Ovary (tissue), 9 donors: ENCODE results near the gene FBXL4. TPM values are rescaled to one million over a fixed set of nuclear protein-coding genes. Genes with fewer than 3 reads are reported as not detected.

Experiments used
- DNase-seq, 5 donors: peaks; one replicate each; pipeline ENCODE4 v3.0.0-alpha.2; 2019 to 2020
- H3K27ac ChIP-seq, 2 donors: fragments of 200-600 bp; one replicate each; pipeline versions ENCODE4 v1.5.1 to v1.8.0; 2019 to 2022
- H3K27me3 ChIP-seq: fragments of 200-600 bp; one replicate; pipeline ENCODE4 v1.8.0; 2022
- H3K36me3 ChIP-seq: fragments of 200-600 bp; sonication (generic); one replicate; pipeline ENCODE4 v1.5.1; 2019
- H3K4me1 ChIP-seq: one replicate; pipeline ENCODE4 v1.8.1; 2013; ENCODE audit warnings: mild to moderate bottlenecking, moderate library complexity; ENCODE audit not compliant: insufficient read depth
- H3K4me3 ChIP-seq: fragments of 200-600 bp; sonication (generic); one replicate; pipeline ENCODE4 v1.5.1; 2017
- H3K9me3 ChIP-seq, 2 donors: fragments of 200-600 bp in 1 of 2; sonication (generic) in 1 of 2; one replicate each; pipeline versions ENCODE4 v1.5.1 to v1.8.1; 2013 to 2019; ENCODE audit warnings: mild to moderate bottlenecking in 1 of 2, moderate library complexity in 1 of 2
- EP300 ChIP-seq: sonication (generic); formaldehyde crosslinking; IDR thresholded peaks from one replicate; pipeline ENCODE4 v1.6.1; 2017; ENCODE audit warnings: antibody characterized with exemption
- POLR2A ChIP-seq: fragments of 450-650 bp; IDR thresholded peaks from one replicate; pipeline ENCODE4 v1.6.1; 2017; ENCODE audit warnings: antibody characterized with exemption, mild to moderate bottlenecking, moderate library complexity
- WGBS, 3 donors: extraction: QIAGEN DNeasy Blood & Tissue Kit in 1 of 3; methylation state at CpG; one replicate each; pipeline versions ENCODE4 v1.1.5 to v1.1.7; 2013 to 2017; 5-methylcytosine and 5-hydroxymethylcytosine counted together
- intact Hi-C, 4 donors: fragments of 100-400 bp; cut with DNase I; formaldehyde crosslinking; loops; one replicate each; pipeline versions ENCODE4 v1.11.0 to v1.15.1; 2022 to 2023
- polyA plus RNA-seq, 2 donors: library from polyadenylated mRNA; stranded (reverse); fragments of 200-250 nt in 1 of 2; fragments of 350-450 nt in 1 of 2; fragmentation: Illumina TruSeq in 1 of 2; extraction: RNeasy Lipid Tissue Mini Kit (QIAGEN cat#74804) in 1 of 2; gene quantifications; one replicate each; pipeline ENCODE4 v1.2.3, GENCODE V29; 2013 to 2014
- total RNA-seq, 7 donors: library from RNA; depleted of rRNA in 2 of 7; stranded (reverse); fragments of >200 nt in 2 of 7; fragmentation: NEBNext Ultra II Directional in 3 of 7; extraction: Animal tissue kit (Norgen Biotek cat#: 25700) in 3 of 7; gene quantifications; one replicate each; pipeline versions ENCODE4 v1.1.0 to v1.2.4, GENCODE V29; 2016 to 2023
- TF ChIP-seq, protein P1 (sequence below), 3 donors: fragments of 450-650 bp in 2 of 3; fragments of 200-600 bp in 1 of 3; IDR thresholded peaks; one replicate each; pipeline versions ENCODE4 v1.5.1 to v1.8.0; 2016 to 2022; ENCODE audit warnings: antibody characterized with exemption in 3 of 3, mild to moderate bottlenecking in 1 of 3
- donor health status: DM: no; HTN: no; CAD: no; lungs with moderate emphysema.
- donor health status: DM: no; HTN: no; CAD: no.
- donor health status: Bipolar disorder and iron deficiency.
- donor health status: DM: yes; HTN: yes; CAD: no.
- donor health status: DM: no; HTN: no; CAD: no.
- donor health status: DM: yes; HTN: yes; CAD: no.

The FBXL4 gene
- total and polyA plus RNA-seq, 9 donors, result 7.3 to 29.0 (median 20.2) TPM

DNA sequence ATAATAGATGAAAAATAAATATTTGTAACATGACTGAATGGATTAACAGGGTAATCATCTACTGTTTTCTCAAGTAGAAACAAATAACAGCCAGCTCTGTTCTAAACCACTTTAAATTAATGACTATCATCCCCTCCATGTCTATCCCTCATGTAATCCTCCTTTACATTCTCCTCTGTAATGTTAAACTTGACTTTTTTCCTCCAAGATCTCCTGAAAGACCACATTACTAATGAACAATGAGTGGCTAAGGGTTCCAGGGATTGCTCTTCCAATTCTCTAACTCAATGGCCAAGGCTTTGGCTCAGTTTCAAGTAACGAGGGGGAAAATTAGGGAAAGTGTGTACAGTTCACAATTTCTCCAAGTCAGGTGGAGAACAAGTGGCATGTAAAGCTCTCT is 37.6 kb upstream of the FBXL4 start:
- 50 to 68% (median 56%) methylated on average over 1 of the region's 1 CpG for WGBS, 3 donors
- TF ChIP-seq, protein P1, sequence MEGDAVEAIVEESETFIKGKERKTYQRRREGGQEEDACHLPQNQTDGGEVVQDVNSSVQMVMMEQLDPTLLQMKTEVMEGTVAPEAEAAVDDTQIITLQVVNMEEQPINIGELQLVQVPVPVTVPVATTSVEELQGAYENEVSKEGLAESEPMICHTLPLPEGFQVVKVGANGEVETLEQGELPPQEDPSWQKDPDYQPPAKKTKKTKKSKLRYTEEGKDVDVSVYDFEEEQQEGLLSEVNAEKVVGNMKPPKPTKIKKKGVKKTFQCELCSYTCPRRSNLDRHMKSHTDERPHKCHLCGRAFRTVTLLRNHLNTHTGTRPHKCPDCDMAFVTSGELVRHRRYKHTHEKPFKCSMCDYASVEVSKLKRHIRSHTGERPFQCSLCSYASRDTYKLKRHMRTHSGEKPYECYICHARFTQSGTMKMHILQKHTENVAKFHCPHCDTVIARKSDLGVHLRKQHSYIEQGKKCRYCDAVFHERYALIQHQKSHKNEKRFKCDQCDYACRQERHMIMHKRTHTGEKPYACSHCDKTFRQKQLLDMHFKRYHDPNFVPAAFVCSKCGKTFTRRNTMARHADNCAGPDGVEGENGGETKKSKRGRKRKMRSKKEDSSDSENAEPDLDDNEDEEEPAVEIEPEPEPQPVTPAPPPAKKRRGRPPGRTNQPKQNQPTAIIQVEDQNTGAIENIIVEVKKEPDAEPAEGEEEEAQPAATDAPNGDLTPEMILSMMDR (IDR thresholded peaks at IDR 0.05), result no peak
- no peak for TF ChIP-seq POLR2A
- TF ChIP-seq EP300, result no peak
- H3K4me3 ChIP-seq, result no peak overlapping the region
- no peak for DNase-seq
- H3K27ac ChIP-seq, result no peak overlapping the region
- no peaks in the 10 kb centered on the region for H3K27me3 ChIP-seq
- no peaks in the 10 kb centered on the region for H3K9me3 ChIP-seq
- H3K4me1 ChIP-seq, result no peaks in the 10 kb centered on the region
- H3K36me3 ChIP-seq, result no peaks in the 10 kb centered on the region
- intact Hi-C loops, result no loop called here

DNA sequence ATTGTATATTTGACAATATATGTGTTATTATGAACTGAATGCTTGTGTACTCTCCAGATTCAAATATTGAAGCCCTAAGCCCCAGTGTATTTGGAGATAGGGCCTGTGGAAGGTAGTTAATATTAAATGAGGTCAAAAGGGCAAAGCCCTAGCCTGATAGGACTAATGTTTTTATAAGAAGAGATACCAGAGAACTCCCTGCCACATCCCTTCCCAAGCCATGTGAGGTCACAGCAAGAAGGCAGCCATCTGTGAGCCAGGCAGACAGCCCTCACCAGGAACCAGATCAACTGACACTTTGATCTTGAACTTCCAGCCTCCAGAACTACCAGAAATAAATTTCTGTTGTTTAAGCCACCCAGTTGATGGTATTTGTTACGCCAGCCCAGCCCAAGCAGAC is 36.4 kb upstream of the FBXL4 start:
- intact Hi-C loops, result no loop called here
- 72 to 86% (median 78%) methylated on average over 1 of the region's 1 CpG for WGBS, 3 donors
- TF ChIP-seq POLR2A, result no peak
- TF ChIP-seq, protein P1 (IDR thresholded peaks at IDR 0.05), result no peak
- no peak for TF ChIP-seq EP300
- Histone ChIP-seq H3K27me3 (no peaks in the 10 kb centered on the region), H3K36me3 (no peaks in the 10 kb centered on the region), H3K9me3 (no peaks in the 10 kb centered on the region), H3K27ac (no peak overlapping the region), H3K4me1 (no peaks in the 10 kb centered on the region), H3K4me3 (no peak overlapping the region)
- DNase-seq, result no peak

DNA sequence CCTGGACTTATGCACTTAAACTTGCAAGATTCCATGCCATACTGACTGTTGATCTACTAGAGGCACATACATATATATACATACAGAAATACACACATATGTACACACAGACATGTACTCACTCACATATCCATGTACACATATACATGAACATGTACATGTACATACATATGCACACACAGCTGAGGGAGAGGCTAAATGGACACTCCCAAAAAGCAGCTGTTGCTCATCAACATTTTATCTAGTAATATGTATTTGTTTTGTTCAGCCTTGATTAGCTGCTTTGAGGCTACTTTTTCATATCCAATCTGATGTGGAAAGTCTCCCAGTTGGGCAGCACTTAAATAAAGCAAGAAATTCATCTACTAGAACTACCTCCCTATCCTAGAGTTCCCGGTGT is 33.7 kb upstream of the FBXL4 start:
- H3K9me3 ChIP-seq, result no peaks in the 10 kb centered on the region
- H3K4me1 ChIP-seq, result no peaks in the 10 kb centered on the region
- no peak for TF ChIP-seq POLR2A
- TF ChIP-seq, protein P1 (IDR thresholded peaks at IDR 0.05), result no peak
- no peaks in the 10 kb centered on the region for H3K36me3 ChIP-seq
- H3K27ac ChIP-seq, result no peak overlapping the region
- WGBS, 3 donors, result 9 to 27% (median 11%) methylated on average over 1 of the region's 1 CpG
- no peaks in the 10 kb centered on the region for H3K27me3 ChIP-seq
- no peak overlapping the region for H3K4me3 ChIP-seq
- DNase-seq, result no peak
- intact Hi-C loops, result no loop called here

DNA sequence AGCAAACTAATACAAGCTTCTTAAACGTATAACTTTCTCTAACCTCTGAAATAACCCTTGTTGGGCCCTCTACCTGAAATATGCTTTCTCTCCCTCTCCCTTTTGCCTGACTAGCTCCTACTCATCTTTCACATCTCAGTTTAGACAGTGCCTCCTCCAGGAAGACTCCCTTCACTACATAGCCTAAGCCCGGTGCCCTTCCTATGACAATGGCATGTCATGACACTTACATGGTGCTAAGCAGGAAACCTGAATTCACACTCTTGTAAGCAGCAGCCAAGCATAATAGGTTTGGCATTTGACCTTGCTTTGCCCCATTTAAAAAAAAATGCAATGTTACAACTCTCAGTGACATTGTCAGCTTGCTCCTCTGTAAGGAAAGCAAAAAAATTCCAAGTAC is 33.1 kb upstream of the FBXL4 start:
- DNase-seq, result no peak
- no peaks in the 10 kb centered on the region for H3K4me1 ChIP-seq
- no peaks in the 10 kb centered on the region for H3K9me3 ChIP-seq
- 76 to 82% (median 77%) methylated on average over 2 of the region's 2 CpGs for WGBS, 3 donors
- no peak overlapping the region for H3K27ac ChIP-seq
- no peaks in the 10 kb centered on the region for H3K27me3 ChIP-seq
- intact Hi-C loops, result no loop called here
- TF ChIP-seq, protein P1 (IDR thresholded peaks at IDR 0.05), result no peak
- TF ChIP-seq POLR2A (no peak), EP300 (no peak)
- H3K4me3 ChIP-seq, result no peak overlapping the region
- no peaks in the 10 kb centered on the region for H3K36me3 ChIP-seq
